GM21576 (cell line): ENCODE data around the gene ZNF536.

Experiments used
- ATAC-seq: cut with Tn5 transposase; IDR thresholded peaks from one replicate; pipeline ENCODE4 v1.9.1; 2021; ENCODE audit warnings: mild to moderate bottlenecking, moderate library complexity; ENCODE audit not compliant: unreplicated experiment

Gene ZNF536

DNA sequence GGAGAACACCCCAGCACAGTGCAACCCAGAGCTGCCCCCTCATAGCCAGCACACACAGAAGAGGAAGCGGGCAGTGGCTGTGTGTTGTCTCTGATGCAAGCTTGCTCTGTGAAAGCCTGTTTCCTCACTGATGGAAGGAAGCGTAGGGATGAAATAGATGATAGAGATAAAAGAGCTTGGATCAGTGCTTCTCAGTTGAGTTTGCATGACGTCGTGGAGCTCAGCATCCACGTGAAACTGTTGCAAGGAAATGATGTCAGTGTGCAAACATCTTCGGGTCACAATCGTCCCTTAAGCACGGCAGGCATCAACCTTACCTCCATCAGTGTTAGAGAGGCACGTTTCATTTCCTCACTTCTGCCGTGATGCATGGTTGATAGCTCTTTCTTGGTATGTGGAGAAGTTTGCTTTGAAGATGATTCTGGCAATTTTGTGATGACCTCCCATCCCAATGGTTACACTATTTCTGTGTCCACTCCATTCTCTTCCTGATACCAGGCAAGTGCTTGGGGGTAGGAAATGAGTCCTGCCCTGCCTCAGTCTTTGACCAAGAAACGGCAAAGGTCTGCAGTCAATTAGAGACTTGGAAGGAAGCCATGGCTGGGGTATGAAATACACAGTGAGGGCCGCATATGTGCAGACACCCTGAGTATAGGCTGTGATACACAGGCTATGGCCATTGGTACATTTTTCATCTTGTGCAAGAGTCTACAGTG lies 183.0 kb downstream of the ZNF536 start:
- no peak for ATAC-seq

DNA sequence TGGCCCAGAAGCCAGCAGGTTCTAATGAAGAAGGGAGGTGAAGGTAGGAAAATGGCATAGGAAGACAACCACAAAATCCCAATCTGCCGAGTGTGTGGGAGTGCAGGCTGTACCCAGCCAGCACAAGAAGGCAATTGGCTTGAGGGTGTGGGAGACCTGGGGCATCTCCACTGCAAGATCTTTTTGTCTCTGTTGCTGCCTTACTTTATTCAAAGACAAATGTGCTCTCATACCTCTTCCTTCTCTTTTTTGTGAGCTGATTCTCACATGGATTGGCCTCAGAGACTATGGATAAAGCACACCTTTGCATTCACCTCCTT lies 183.6 kb downstream of the ZNF536 start:
- no peak for ATAC-seq

DNA sequence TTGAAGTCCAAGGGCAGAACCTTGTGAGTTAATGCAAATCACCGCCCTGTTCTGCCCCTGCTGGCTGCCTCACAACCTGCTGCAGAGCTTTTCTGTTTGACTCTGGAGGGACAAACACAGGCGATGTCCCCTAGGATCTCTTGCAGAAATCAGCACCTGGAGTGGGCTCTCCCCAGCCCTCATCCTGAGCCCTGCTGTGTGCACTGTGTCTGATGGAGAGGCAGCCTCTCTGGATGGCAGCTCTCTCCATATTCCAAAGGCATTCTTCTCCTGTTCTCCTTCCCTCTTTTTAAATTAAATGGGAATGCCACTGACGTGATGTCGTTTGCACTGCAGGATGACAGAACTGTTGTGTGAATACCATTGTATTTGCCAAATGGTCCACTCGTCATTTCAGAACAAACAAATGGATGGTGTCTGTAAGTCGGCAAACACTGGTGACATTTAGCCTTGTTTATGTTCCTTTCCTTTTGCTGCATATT lies 184.1 kb downstream of the ZNF536 start:
- no peak for ATAC-seq

DNA sequence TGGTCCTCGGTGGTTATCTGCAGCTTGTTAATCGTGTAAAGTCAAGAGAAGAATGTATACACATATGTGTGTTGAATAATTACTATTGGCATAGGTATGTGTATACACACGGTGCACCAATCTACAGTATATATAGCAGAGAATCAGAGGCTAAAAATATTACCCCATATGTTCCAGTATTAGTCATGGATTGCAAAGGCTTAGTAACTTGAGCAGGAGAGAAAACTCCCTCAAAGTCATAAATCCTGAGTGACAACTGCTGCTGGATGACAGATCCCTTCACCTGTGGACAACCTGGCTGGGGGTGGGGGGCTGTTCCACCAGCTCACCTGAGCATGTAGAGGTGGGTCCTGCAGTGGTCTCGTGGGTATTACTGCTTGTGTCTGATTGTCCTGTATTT lies 185.0 kb downstream of the ZNF536 start:
- no peak for ATAC-seq

DNA sequence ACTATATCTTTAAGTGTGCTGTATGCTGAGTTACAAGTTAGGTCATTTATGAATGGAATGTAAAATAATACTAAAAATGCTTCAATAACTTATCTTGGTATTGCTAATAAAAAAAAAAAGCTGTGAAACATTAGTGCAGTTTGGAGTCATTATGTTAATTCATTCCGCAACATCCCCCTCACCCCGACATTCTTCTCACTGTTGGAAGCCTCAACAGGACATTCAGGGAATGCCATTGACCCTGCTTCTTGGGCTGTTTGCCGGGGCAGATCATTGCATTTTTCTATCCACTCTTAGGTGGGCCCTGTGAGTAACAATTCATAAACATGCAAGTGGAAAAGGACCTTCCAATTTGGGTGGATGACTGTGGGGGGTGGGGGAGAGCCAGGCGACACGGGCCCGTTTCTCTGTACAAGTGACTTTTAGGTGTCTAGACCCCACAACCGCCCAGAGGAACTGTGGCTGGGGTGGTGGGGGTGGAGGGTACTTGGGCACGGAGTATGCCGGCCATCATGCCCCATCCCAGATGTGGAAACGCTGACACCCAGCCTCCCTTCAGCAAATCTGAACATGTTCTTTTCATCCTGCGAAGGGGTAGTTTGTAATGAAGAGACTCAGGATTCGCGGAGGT lies 185.9 kb downstream of the ZNF536 start:
- ATAC-seq, result no peak

DNA sequence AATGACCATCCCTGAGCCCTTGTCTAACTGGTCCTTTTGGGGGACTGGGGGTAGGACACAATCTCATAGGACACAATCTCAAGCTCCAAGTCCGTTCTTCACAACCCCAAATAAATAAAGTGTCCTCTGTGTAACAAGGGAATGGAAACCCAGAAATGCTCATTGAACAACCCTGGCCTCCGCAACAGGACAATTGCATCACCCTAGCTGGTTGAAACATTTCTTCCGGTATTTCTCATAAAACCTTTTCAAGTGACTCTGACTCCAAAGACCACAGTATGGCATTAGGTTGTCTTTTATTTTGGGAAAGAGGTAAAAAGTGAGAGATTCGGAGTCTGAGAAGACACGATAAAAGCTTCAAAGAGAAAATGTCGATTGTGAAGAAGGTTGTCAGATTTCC lies 186.6 kb downstream of the ZNF536 start:
- no peak for ATAC-seq

DNA sequence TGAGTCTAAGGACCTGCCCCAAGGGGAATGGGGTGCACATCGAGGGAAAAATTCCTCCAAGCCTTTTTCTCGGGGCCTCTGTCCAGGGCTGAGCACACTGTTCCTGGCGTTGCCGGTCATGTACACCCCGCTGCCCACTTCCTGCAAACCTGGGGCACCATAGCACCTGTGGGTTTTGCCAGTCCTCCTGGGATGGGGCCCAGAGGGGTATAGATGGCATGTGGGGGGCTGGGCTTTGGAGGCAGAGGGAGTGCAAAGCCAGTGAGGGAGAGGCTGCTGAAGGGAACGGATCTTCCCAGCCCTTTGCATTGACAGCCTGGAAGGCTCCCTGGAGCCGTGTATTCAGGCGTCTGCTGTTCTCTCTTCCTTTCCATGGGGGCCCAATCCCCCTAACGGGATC lies 187.3 kb downstream of the ZNF536 start:
- ATAC-seq, result no peak

DNA sequence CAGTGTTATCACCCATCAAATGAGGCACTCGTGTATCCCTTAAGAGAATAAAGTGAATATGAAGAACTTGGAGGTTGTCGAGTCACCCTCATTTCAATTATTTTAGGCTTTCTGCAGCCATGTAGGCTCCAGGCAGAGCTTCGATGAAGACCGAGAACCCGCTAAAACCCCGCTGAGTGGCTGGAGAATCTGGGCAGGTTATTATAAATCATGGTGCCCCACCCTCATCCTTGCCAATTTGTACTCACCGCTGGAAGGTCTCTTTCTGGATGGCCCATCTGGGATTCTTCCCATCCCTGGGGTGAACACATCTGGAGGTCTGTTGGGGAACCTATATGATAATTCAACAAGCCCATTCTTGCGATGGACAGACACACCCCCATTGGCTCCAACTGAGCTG lies 190.8 kb downstream of the ZNF536 start:
- ATAC-seq, result no peak

DNA sequence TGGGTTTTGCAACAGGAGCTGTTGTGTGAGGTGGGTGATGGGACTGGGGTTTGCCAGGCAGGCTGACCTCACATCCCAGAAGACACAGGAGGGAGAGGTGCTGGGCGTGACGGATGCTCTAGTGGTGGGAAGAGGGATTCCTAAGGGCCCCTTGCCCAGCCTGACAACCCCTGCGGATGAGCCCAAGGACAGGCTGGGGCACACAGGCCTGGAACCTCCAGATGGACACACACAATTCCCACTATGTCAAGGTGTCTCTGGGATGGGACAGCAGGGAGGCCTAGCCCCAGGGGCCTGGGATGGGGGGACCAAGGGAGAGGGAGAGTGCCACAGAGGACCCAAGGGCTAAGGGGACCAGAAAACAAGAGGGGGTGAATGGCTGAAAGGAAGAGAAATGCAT lies 191.5 kb downstream of the ZNF536 start:
- ATAC-seq, result no peak

DNA sequence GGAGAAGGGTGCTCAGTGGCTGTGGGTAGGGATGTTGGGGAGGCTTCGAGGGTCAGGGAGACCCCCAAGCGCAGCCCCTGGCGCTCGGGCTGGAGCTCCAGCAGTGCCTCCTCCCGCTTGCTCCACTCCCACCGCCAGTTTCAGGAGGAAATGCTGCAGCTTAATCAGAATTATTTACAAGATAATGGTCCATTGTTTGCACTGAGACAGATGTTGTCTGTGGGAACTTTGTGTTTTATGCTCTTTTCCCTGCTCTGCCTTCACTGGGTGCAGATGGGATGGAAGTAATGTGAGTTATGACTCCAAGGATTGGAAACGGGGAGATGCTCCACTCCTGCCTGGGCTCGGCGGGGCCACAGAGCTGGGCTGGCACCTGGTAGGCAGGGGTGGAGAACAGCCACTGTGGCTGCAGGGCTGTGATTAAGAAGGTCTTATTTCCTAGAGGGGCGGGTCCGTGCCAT lies 192.4 kb downstream of the ZNF536 start:
- ATAC-seq, result no peak

DNA sequence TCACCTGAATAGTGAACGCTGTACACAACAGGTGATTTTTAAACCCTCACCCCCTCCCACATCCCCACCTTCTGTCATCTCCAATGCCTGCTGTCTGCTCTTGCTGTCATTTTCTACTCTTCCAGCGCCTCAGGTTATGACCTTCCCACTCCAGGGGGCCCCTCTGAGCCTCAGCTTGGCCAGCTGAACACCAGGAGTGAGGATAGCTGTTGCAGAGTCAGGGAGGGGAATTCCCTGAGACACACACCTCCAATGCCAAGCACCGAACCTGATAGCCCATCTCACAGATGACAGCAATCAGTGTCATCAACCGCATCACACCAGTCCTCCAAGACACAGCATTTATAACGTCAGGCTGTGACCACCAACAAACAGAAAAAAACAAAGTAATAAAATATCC lies 193.5 kb downstream of the ZNF536 start:
- no peak for ATAC-seq

DNA sequence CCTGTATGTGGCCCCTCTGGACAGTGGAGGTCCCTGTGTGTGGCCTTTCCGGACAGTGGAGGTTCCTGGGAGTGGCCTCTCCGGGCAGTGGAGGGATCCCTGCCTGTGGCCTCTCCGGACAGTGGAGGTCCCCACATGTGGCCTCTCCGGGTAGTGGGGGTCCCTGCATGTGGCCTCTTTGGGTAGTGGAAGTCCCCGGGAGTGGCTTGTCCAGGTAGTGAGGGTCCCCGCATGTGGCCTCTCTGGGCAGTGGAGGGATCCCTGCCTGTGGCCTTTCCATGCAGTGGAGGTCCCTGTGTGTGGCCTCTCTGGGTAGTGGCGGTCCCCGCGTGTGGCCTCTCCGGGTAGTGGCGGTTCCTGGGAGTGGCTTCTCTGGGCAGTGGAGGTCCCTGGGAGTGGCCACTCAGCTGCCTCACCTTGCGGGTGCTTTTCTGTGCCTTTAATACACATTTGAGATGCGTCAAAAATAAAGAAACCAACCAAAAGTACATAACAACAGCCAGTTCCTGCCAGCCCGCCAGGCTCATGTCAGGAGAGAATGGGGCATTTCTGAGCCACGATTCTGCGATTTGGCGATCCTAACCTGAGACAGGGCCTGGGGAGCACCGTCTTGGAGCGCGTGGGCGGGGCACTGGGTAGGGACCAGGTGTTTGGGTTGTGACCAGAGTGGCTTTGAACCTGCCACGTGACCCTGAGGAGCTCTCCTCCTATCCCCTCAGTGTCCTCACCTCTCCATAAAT lies 194.7 kb downstream of the ZNF536 start:
- ATAC-seq, result no peak

DNA sequence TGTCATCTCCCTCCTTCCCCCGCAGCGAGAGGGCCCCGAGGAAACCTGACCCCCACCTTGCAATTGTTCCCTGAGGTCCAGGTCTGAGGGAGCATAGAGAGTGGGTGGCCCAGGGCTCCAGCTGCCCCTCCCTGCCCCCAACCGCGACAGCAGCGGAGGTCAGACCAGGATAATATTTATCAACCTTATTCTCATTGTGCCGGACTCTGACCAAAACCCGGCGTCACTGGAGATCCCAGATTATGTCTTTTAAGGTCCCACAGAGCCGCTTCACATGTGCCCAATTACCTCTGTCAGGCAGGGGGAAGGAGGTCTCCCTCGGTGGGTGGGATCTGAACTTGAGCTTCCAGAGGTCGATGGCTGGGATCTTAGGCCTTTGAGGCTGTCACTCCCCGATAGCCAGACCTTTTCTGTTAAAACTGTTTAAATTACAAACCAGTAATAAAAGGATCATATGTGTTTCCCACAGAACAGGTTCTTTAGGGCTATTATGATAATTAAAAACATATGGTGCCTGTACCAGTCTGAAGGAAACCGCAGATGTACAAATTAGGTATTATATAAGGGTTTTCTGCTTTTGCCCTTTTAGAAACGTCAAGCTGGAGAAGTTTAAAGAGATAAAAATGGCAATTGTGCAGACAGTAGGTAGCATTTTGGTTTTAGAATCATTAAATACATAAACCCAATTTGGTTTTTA lies 195.5 kb downstream of the ZNF536 start:
- no peak for ATAC-seq

DNA sequence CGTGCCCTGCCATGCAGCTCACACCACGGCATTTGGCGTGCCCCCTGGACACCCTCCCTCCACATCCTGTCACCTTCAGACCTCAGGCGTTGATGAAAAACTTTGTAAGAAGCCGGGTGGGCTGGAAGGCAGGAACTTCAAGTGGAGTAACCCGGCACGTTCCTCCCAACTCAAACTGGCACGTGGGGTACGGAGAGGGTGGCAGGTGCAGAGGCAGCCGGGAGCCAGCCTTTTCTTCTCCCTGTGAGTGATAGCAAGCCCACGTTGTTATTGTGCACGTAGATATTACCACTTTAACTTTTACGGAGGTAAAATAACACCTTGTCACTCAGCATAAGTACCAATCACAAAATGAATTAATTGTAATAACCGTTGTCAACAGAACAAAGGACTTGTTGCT lies 198.0 kb downstream of the ZNF536 start:
- ATAC-seq, result no peak

DNA sequence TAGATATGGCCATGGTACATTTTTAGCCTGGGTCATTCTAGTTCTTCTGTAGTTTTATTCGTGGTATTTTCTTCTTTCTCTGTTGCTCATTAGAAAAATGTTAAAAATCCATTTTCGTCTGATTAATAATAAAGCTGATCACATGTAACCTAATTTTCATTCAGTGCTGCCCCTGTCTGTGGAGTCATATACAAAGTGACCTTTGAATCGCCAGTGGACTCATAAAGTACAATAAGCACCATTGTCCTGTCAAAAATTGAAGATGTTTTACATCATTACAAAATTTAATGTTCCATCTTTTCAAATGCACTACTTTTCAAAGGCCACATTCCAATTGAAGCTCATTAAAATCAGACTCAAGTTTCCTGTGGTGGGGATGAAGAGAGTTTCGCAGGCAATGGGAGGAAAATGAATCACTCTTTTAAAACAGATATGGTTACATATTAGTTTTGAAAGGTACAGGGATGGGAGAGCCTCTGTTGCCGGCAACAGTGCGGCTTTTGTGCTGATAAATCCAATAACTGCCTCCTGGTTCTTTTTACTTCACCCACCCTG lies 205.4 kb downstream of the ZNF536 start:
- no peak for ATAC-seq

DNA sequence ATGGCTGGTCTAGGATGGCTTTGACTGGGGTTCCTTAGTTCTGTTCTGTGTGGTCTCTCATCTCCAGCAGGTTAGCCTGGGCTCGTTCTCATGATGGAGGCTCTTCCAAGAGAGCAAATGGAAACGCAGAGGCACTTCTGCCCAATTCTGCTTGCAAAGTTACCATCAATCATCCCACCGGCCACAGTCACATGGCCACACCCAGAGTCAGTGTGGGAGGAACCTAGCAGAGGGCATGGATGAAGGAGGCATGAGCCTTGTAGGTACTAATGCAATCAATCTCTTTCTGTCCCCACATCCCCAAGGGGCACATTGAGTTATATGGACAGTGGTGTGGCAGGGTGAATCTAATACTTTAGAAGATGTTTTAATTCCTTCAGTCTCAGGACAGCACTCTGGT lies 207.2 kb downstream of the ZNF536 start:
- ATAC-seq, result no peak

DNA sequence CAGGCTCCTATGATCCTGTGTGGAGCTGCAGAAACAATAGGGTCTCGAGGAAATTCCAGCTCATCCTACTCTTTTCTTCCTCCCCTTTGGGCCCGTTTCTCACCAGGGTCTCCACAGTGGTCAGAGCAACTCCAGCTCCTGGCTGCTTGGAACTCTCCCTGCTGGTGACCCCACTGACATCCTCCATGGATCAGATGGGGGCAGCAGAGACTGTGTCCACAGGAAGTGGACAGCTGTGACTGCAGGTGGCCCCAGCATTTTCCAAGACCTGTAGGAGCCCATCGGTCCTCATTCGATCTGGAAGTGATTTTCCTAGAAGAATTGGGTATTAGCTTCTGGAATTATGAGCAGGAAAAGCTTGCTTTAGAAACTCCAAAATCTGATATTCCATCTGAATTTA lies 208.5 kb downstream of the ZNF536 start:
- ATAC-seq, result no peak

DNA sequence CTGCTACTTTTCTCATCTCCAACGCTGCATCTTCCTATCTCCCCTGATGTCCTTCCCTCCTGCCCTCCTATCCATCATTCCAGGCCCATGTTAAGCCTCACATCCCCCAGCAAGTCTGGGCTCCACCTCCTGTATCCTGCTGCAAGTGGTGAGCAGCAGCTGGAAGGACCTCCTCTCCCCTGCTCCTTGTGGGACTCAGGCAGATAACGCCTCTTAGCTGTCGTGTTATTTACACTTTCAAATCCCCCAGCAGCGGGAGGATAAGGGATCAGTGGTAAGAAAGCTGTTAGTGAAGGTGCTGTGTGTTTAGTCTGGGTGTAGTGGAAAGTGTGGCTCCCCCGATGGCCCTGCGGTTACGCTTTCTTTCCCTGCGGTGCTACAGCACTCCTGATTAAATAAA lies 211.9 kb downstream of the ZNF536 start:
- no peak for ATAC-seq

DNA sequence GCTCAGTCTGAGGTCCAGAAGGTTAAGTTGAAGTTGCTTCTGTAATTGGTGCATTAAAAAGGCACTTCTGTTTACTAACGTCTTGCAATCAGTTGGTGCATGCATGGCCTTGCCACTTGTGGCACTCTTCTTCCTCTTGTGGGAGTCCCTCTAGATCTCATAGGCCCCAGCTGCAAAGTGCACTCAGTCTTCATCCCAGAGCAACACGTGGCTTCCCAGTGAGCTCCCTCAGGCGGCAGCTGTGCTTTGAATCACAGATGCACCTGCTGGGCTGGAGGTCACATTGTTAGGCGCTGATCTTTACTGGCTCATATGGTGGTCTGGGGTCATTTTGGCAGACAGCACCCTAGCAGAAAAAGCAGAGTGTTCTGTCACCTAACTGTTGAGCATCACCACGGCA lies 215.7 kb downstream of the ZNF536 start:
- no peak for ATAC-seq

DNA sequence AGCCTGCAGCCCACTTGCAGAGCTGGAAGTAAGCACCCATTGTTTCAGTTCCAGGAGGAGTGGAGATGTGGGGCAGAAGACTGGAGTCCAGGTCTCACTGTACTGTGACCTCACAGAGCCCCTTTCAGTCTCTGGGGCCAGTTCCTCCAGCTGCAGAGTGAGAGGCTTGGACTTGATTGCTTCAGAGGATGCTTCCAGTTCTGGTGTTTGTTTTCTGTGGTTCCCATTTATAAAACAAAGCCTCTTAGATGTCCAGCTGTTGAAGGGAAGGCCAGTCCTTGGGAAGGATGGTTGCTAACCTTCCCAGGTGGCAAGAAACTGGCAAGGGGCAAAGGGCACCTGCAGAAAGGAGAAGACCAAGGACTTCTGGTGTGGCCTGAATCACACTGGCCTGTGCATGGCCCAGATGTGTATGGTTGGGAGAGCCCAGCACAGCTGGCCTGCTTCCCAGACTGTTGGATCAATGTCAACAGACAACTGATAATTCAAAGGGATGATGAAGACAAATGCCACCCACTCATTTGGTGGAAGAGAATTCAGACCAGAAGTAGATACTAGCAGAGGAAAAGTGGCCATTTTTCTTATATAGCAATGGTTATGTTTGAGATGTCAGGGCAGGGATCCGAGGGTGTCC lies 218.5 kb downstream of the ZNF536 start:
- no peak for ATAC-seq

DNA sequence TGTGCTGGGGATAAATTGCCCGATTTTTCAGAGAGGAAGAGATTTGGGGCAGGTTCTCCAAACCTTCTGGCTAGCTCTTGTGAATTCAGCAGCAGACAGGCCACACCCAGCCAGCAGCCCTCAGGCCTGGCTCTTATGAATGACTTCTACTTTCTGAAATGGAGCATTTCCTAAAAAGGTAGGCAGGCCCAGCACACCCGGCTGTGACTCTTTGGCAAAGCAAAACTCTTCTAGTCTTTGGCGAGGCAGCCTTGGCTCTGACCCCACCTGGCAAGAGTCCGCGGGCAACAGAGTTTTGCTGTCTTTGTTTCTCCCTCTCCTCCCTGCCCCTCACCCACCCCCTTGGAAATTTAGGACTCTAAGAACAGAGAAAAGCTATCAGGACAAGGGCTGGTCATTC lies 221.2 kb downstream of the ZNF536 start:
- no peak for ATAC-seq
